Keratinocyte (primary cell): Measurements from ENCODE around the gene EGFR. TPM values are rescaled to one million over a fixed set of nuclear protein-coding genes. Genes with fewer than 3 reads are reported as not detected.

Experiments
- DNase-seq: peaks from one replicate; pipeline ENCODE4 v3.0.0-alpha.2; 2011; ENCODE audit warnings: low read depth, missing footprints, low spot score
- FAIRE-seq: peaks from 2 replicates; lab custom pipeline; 2011; peaks lifted over from hg19 to GRCh38; lab: Jason Lieb, UNC
- H2AFZ ChIP-seq: 2 replicates; pipeline ENCODE4 v1.6.0; 2012; ENCODE audit warnings: low read length, control low read depth, inconsistent platforms; ENCODE audit not compliant: control insufficient read depth
- H3K27ac ChIP-seq: 2 replicates; pipeline ENCODE4 v1.5.1; 2011; ENCODE audit warnings: low read length; ENCODE audit not compliant: control insufficient read depth, insufficient read depth
- H3K27me3 ChIP-seq: 3 replicates; pipeline ENCODE4 v1.6.0; 2011; ENCODE audit warnings: low read length; ENCODE audit not compliant: control insufficient read depth, insufficient read depth; ENCODE audit errors: extremely low read depth
- H3K36me3 ChIP-seq, 2 experiments: 2 replicates in 1 of 2; 3 replicates in 1 of 2; pipeline ENCODE4 v1.5.1; 2011; ENCODE audit warnings: low read length in 2 of 2, mild to moderate bottlenecking in 1 of 2; ENCODE audit not compliant: control insufficient read depth in 2 of 2, insufficient read depth in 2 of 2; ENCODE audit errors: extremely low read depth in 1 of 2
- H3K4me1 ChIP-seq: 3 replicates; pipeline ENCODE4 v1.5.1; 2011; ENCODE audit warnings: low read length; ENCODE audit not compliant: control insufficient read depth, insufficient read depth; ENCODE audit errors: extremely low read depth
- H3K4me2 ChIP-seq: 3 replicates; pipeline ENCODE4 v1.6.0; 2011; ENCODE audit warnings: low read depth, low read length; ENCODE audit not compliant: control insufficient read depth, insufficient read depth; ENCODE audit errors: extremely low read depth
- H3K4me3 ChIP-seq, 3 experiments: fragments of 200-600 bp in 1 of 3; sonication (generic) in 1 of 3; 2 replicates in 2 of 3; 3 replicates in 1 of 3; pipeline ENCODE4 v1.5.1; 2011 to 2016; ENCODE audit warnings: low read length in 3 of 3, mild to moderate bottlenecking in 3 of 3, control low read depth in 2 of 3, inconsistent platforms in 1 of 3, low read depth in 1 of 3, mixed read lengths in 1 of 3, mixed run types in 1 of 3, moderate library complexity in 1 of 3; ENCODE audit not compliant: control insufficient read depth in 2 of 3, insufficient read depth in 2 of 3; ENCODE audit errors: extremely low read depth in 1 of 3
- H3K79me2 ChIP-seq: 2 replicates; pipeline ENCODE4 v1.6.0; 2012; ENCODE audit warnings: low read length; ENCODE audit not compliant: control insufficient read depth, insufficient read depth
- H3K9ac ChIP-seq: 3 replicates; pipeline ENCODE4 v1.6.0; 2011; ENCODE audit warnings: low read length; ENCODE audit not compliant: control insufficient read depth, insufficient read depth; ENCODE audit errors: extremely low read depth
- H3K9me1 ChIP-seq: 3 replicates; pipeline ENCODE4 v1.6.0; 2011; ENCODE audit warnings: low read length; ENCODE audit not compliant: control insufficient read depth, insufficient read depth; ENCODE audit errors: extremely low read depth
- H3K9me3 ChIP-seq: 2 replicates; pipeline ENCODE4 v1.5.1; 2012; ENCODE audit warnings: low read depth, low read length; ENCODE audit not compliant: control insufficient read depth
- H4K20me1 ChIP-seq: 3 replicates; pipeline ENCODE4 v1.6.0; 2011; ENCODE audit warnings: low read length; ENCODE audit not compliant: control insufficient read depth, insufficient read depth; ENCODE audit errors: extremely low read depth
- EZH2 ChIP-seq: IDR thresholded peaks from one replicate; pipeline ENCODE4 v1.6.1; 2012; ENCODE audit warnings: inconsistent platforms, mild to moderate bottlenecking, low read length, moderate library complexity
- dilution Hi-C: fragments of 300-500 bp; cut with MboI; formaldehyde crosslinking; loops from one replicate; pipeline ENCODE4 v1.7.0; 2020; ENCODE audit warnings: low sequenced_read_pairs; ENCODE audit not compliant: extremely low pct_ligation_motif_present
- polyA plus RNA-seq, 5 experiments: library from polyadenylated mRNA; depleted of rRNA in 3 of 5; stranded (reverse) in 3 of 5; stranded (forward) in 1 of 5; unstranded in 1 of 5; fragments of >200 nt; gene quantifications; 1 replicate in 1 of 5; 2 replicates in 3 of 5; 3 replicates in 1 of 5; pipeline versions ENCODE4 v1.2.1 to v1.2.3, GENCODE V29; 2011 to 2012; ENCODE audit warnings: missing spikeins in 2 of 5, low read depth in 1 of 5, low replicate concordance in 1 of 5
- TF ChIP-seq, protein P1 (sequence below), 3 experiments: IDR thresholded peaks in 1 of 3; conservative IDR thresholded peaks in 1 of 3; optimal IDR thresholded peaks in 1 of 3; 2 replicates in 2 of 3; 3 replicates in 1 of 3; pipeline versions ENCODE3 to v1.5.1; 2011; ENCODE audit warnings: low read length in 3 of 3, mild to moderate bottlenecking in 3 of 3, moderate library complexity in 2 of 3, control low read depth in 1 of 3, inconsistent platforms in 1 of 3; ENCODE audit not compliant: insufficient read depth in 2 of 3; ENCODE audit errors: extremely low read depth in 1 of 3

The EGFR gene
- polyA plus RNA-seq, 1 donor (not counting 4 experiments of a cell fraction or from before 2014, with no cell fraction given): 120 TPM

DNA sequence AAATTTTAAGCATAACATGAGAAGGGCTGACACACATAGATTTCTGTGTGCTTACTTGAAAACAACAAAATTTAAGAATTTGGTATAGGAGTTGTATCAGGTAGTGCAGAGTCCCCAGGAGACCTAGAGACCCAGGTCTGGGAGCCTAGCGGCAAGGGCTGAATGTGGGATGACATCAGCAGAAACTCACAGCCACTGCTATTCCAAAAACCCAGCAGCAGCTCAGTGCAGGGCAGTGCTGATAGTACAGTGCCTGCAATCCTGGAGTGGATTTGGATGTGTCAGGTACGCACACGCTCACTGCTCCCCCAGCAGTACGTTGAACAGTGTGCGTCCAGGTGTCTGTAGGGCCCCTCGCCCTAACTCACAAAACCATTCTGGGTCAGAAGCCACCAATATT, 87.1 kb downstream of the EGFR start:
- Histone ChIP-seq H2AFZ (no peak overlapping the region), H3K9ac (peak overlapping the region; percentile 29), H3K9me1 (peaks cover 10% of the 10 kb centered on the region), H3K36me3 (peaks cover 3 to 20% of the 10 kb centered on the region in 2 experiments), H3K27me3 (no peaks in the 10 kb centered on the region), H3K4me3 (no peak overlapping the region), H3K9me3 (no peaks in the 10 kb centered on the region), H3K4me2 (peak overlapping the region; percentile 25), H3K79me2 (peaks cover 87% of the 10 kb centered on the region), H4K20me1 (peaks cover 21% of the 10 kb centered on the region), H3K27ac (peak overlapping the region; percentile 91), H3K4me1 (peaks cover 92% of the 10 kb centered on the region)
- DNase-seq (no peak), FAIRE-seq (peak; percentile 86)
- TF ChIP-seq EZH2: no peak
- TF ChIP-seq, protein P1, sequence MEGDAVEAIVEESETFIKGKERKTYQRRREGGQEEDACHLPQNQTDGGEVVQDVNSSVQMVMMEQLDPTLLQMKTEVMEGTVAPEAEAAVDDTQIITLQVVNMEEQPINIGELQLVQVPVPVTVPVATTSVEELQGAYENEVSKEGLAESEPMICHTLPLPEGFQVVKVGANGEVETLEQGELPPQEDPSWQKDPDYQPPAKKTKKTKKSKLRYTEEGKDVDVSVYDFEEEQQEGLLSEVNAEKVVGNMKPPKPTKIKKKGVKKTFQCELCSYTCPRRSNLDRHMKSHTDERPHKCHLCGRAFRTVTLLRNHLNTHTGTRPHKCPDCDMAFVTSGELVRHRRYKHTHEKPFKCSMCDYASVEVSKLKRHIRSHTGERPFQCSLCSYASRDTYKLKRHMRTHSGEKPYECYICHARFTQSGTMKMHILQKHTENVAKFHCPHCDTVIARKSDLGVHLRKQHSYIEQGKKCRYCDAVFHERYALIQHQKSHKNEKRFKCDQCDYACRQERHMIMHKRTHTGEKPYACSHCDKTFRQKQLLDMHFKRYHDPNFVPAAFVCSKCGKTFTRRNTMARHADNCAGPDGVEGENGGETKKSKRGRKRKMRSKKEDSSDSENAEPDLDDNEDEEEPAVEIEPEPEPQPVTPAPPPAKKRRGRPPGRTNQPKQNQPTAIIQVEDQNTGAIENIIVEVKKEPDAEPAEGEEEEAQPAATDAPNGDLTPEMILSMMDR (optimal IDR thresholded peaks at IDR 0.05 in 1 of 3, IDR thresholded peaks at IDR 0.05 in 1 of 3, conservative IDR thresholded peaks at IDR 0.05 in 1 of 3; ENCODE audit: extremely low read depth in 1 of 3, insufficient read depth in 2 of 3, low read length in 3 of 3): no peak
- dilution Hi-C loops: no loop called here

DNA sequence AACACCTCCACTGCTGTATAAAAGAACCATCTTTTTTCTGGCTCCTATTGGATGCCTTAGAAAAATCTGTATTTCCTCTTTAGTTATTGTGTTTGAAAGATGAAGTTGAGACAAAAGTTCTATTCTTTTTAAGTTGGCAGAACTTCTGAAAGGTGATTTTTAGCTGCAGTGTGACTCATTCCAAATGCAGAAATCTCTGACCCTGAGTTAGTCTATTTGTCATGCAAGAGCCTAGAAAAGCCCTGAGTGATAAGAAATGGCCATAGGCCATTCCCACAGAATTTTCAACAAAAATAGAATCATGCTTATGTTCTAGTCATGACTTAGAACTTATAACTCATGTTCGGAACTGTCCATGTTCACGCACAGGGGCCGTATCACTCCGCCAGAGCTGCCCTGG, 89.1 kb downstream of the EGFR start:
- Histone ChIP-seq H3K4me1 (peaks cover 98% of the 10 kb centered on the region), H3K9me1 (peaks cover 10% of the 10 kb centered on the region), H3K36me3 (peaks cover 3 to 17% of the 10 kb centered on the region in 2 experiments), H3K27me3 (no peaks in the 10 kb centered on the region), H2AFZ (no peak overlapping the region), H3K9me3 (no peaks in the 10 kb centered on the region), H3K9ac (peak overlapping the region; percentile 42), H3K79me2 (peaks cover 85% of the 10 kb centered on the region), H3K27ac (peak overlapping the region; percentile 91), H3K4me2 (peak overlapping the region; percentile 83), H3K4me3 (no peak overlapping the region), H4K20me1 (peaks cover 14% of the 10 kb centered on the region)
- FAIRE-seq (peak; percentile 66), DNase-seq (no peak)
- dilution Hi-C loops: no loop called here
- TF ChIP-seq, protein P1 (optimal IDR thresholded peaks at IDR 0.05 in 1 of 3, IDR thresholded peaks at IDR 0.05 in 1 of 3, conservative IDR thresholded peaks at IDR 0.05 in 1 of 3; ENCODE audit: extremely low read depth in 1 of 3, insufficient read depth in 2 of 3, low read length in 3 of 3): no peak
- TF ChIP-seq EZH2: no peak
